HEK293 (cell line): ENCODE measurements around the gene CATSPERD.

Experiments used
- CTCF ChIA-PET: fragments of 350-600 bp; formaldehyde crosslinking; extraction: SDS; loops from one replicate; lab custom pipeline; 2021; ENCODE audit warnings: antibody characterized with exemption; lab: Yijun Ruan, JAX
- POLR2A ChIA-PET: fragments of 300-600 bp; formaldehyde crosslinking; extraction: SDS; loops from one replicate; lab custom pipeline; 2020; ENCODE audit warnings: antibody characterized with exemption, inconsistent platforms; lab: Yijun Ruan, JAX
- H3K27ac ChIP-seq: fragments of 200-500 bp; sonication (Bioruptor generic); 2 replicates; pipeline ENCODE4 v1.5.1; 2014; ENCODE audit warnings: low read depth, low read length, control low read depth, inconsistent platforms; ENCODE audit errors: extremely low read depth
- H3K36me3 ChIP-seq, 2 experiments: fragments of 200-500 bp in 1 of 2; sonication (Bioruptor generic) in 1 of 2; 1 replicate in 1 of 2; 2 replicates in 1 of 2; pipeline ENCODE4 v1.5.1; 2014 to 2017; ENCODE audit warnings: inconsistent platforms in 2 of 2, low read length in 2 of 2; ENCODE audit not compliant: control insufficient read depth in 2 of 2, insufficient read depth in 1 of 2
- H3K4me1 ChIP-seq: fragments of 200-500 bp; sonication (Bioruptor generic); 2 replicates; pipeline ENCODE4 v1.5.1; 2014; ENCODE audit warnings: mild to moderate bottlenecking, low read length, inconsistent platforms; ENCODE audit not compliant: control insufficient read depth, insufficient read depth
- H3K4me3 ChIP-seq: 2 replicates; pipeline ENCODE4 v1.5.1; 2011; ENCODE audit warnings: low read depth, mild to moderate bottlenecking, control low read depth, low read length, moderate library complexity
- H3K9me3 ChIP-seq: fragments of 200-500 bp; sonication (Bioruptor generic); 2 replicates; pipeline ENCODE4 v1.5.1; 2014; ENCODE audit warnings: low read depth, low read length, inconsistent platforms; ENCODE audit not compliant: control insufficient read depth, insufficient read depth
- EGR2 ChIP-seq: fragments of 450-650 bp; formaldehyde crosslinking; IDR thresholded peaks from 2 replicates; pipeline ENCODE4 v1.5.1; 2016; ENCODE audit warnings: low read depth, missing biosample characterization, missing genetic modification characterization
- FEZF1 ChIP-seq: fragments of 450-650 bp; formaldehyde crosslinking; IDR thresholded peaks from 2 replicates; pipeline ENCODE4 v1.5.1; 2016; ENCODE audit warnings: missing biosample characterization, missing genetic modification characterization
- GLIS1 ChIP-seq: fragments of 450-650 bp; formaldehyde crosslinking; IDR thresholded peaks from 2 replicates; pipeline ENCODE4 v1.5.1; 2016; ENCODE audit warnings: missing biosample characterization, missing genetic modification characterization
- KLF7 ChIP-seq: fragments of 450-650 bp; formaldehyde crosslinking; IDR thresholded peaks from 2 replicates; pipeline ENCODE4 v1.5.1; 2016; ENCODE audit warnings: missing biosample characterization, missing genetic modification characterization, borderline replicate concordance
- KLF9 ChIP-seq: fragments of 450-650 bp; formaldehyde crosslinking; IDR thresholded peaks from 2 replicates; pipeline ENCODE4 v1.5.1; 2016; ENCODE audit warnings: missing biosample characterization, missing genetic modification characterization, low read depth
- SCRT2 ChIP-seq: fragments of 450-650 bp; formaldehyde crosslinking; IDR thresholded peaks from 2 replicates; pipeline ENCODE4 v1.5.1; 2016; ENCODE audit warnings: missing biosample characterization, missing genetic modification characterization
- SP2 ChIP-seq: fragments of 450-650 bp; formaldehyde crosslinking; IDR thresholded peaks from 2 replicates; pipeline ENCODE4 v1.5.1; 2016; ENCODE audit warnings: missing biosample characterization, missing genetic modification characterization
- YY2 ChIP-seq: fragments of 450-650 bp; formaldehyde crosslinking; IDR thresholded peaks from 2 replicates; pipeline ENCODE4 v1.5.1; 2016; ENCODE audit warnings: missing biosample characterization, missing genetic modification characterization
- ZFHX2 ChIP-seq: fragments of 450-650 bp; formaldehyde crosslinking; conservative IDR thresholded peaks from 2 replicates; pipeline ENCODE4 v1.5.1; 2016; ENCODE audit warnings: missing biosample characterization, missing genetic modification characterization
- ZFP3 ChIP-seq: fragments of 450-650 bp; formaldehyde crosslinking; IDR thresholded peaks from 2 replicates; pipeline ENCODE4 v1.5.1; 2016; ENCODE audit warnings: low read depth, missing biosample characterization, missing genetic modification characterization
- ZIC2 ChIP-seq: fragments of 450-650 bp; formaldehyde crosslinking; IDR thresholded peaks from 2 replicates; pipeline ENCODE4 v1.5.1; 2016; ENCODE audit warnings: missing biosample characterization, missing genetic modification characterization
- ZNF121 ChIP-seq: fragments of 450-650 bp; formaldehyde crosslinking; IDR thresholded peaks from 2 replicates; pipeline ENCODE4 v1.5.1; 2016; ENCODE audit warnings: missing biosample characterization, missing genetic modification characterization
- ZNF132 ChIP-seq: fragments of 450-650 bp; formaldehyde crosslinking; IDR thresholded peaks from 2 replicates; pipeline ENCODE4 v1.5.1; 2017; ENCODE audit warnings: missing biosample characterization, missing genetic modification characterization, borderline replicate concordance
- ZNF169 ChIP-seq: fragments of 450-650 bp; formaldehyde crosslinking; IDR thresholded peaks from 2 replicates; pipeline ENCODE4 v1.5.1; 2016; ENCODE audit warnings: missing biosample characterization, missing genetic modification characterization
- ZNF214 ChIP-seq: fragments of 450-650 bp; formaldehyde crosslinking; IDR thresholded peaks from 2 replicates; pipeline ENCODE4 v1.5.1; 2017; ENCODE audit warnings: missing biosample characterization, mild to moderate bottlenecking, missing genetic modification characterization, borderline replicate concordance
- ZNF223 ChIP-seq: fragments of 450-650 bp; formaldehyde crosslinking; IDR thresholded peaks from 2 replicates; pipeline ENCODE4 v1.5.1; 2016; ENCODE audit warnings: missing biosample characterization, missing genetic modification characterization
- ZNF239 ChIP-seq: fragments of 450-650 bp; formaldehyde crosslinking; IDR thresholded peaks from 2 replicates; pipeline ENCODE4 v1.5.1; 2016; ENCODE audit warnings: missing biosample characterization, missing genetic modification characterization
- ZNF341 ChIP-seq: fragments of 450-650 bp; formaldehyde crosslinking; IDR thresholded peaks from 2 replicates; pipeline ENCODE4; 2016; ENCODE audit warnings: low read depth, missing biosample characterization, missing genetic modification characterization
- ZNF366 ChIP-seq: fragments of 450-650 bp; formaldehyde crosslinking; conservative IDR thresholded peaks from 2 replicates; pipeline ENCODE4 v1.5.1; 2016; ENCODE audit warnings: missing biosample characterization, missing genetic modification characterization
- ZNF561 ChIP-seq: fragments of 450-650 bp; IDR thresholded peaks from 2 replicates; pipeline ENCODE4 v1.5.1; 2018; ENCODE audit warnings: missing biosample characterization, missing genetic modification characterization, borderline replicate concordance
- ZNF585B ChIP-seq: fragments of 450-650 bp; formaldehyde crosslinking; IDR thresholded peaks from 2 replicates; pipeline ENCODE4 v1.5.1; 2016; ENCODE audit warnings: missing biosample characterization, missing genetic modification characterization
- ZNF664 ChIP-seq: fragments of 450-650 bp; formaldehyde crosslinking; IDR thresholded peaks from 2 replicates; pipeline ENCODE4 v1.5.1; 2016; ENCODE audit warnings: missing biosample characterization, missing genetic modification characterization
- ZNF677 ChIP-seq: fragments of 450-650 bp; IDR thresholded peaks from 2 replicates; pipeline ENCODE4 v1.5.0; 2018; ENCODE audit warnings: missing biosample characterization, mild to moderate bottlenecking, missing genetic modification characterization, moderate library complexity
- ZSCAN30 ChIP-seq: fragments of 450-650 bp; IDR thresholded peaks from 2 replicates; pipeline ENCODE4 v1.5.1; 2018; ENCODE audit warnings: missing biosample characterization, mild to moderate bottlenecking, missing genetic modification characterization, moderate library complexity
- ZXDB ChIP-seq: fragments of 450-650 bp; formaldehyde crosslinking; IDR thresholded peaks from 2 replicates; pipeline ENCODE4 v1.5.1; 2016; ENCODE audit warnings: missing biosample characterization, missing genetic modification characterization
- TF ChIP-seq, protein P1 (sequence below): fragments of 450-650 bp; formaldehyde crosslinking; IDR thresholded peaks from 2 replicates; pipeline ENCODE4 v1.5.1; 2016; ENCODE audit warnings: missing biosample characterization, missing genetic modification characterization
- TF ChIP-seq, protein P2 (sequence below): fragments of 450-650 bp; formaldehyde crosslinking; IDR thresholded peaks from 2 replicates; pipeline ENCODE4 v1.5.1; 2016; ENCODE audit warnings: missing biosample characterization, missing genetic modification characterization
- TF ChIP-seq, protein P3 (sequence below): fragments of 450-650 bp; formaldehyde crosslinking; IDR thresholded peaks from 2 replicates; pipeline ENCODE4 v1.5.1; 2016; ENCODE audit warnings: missing biosample characterization, missing genetic modification characterization

CATSPERD gene

DNA sequence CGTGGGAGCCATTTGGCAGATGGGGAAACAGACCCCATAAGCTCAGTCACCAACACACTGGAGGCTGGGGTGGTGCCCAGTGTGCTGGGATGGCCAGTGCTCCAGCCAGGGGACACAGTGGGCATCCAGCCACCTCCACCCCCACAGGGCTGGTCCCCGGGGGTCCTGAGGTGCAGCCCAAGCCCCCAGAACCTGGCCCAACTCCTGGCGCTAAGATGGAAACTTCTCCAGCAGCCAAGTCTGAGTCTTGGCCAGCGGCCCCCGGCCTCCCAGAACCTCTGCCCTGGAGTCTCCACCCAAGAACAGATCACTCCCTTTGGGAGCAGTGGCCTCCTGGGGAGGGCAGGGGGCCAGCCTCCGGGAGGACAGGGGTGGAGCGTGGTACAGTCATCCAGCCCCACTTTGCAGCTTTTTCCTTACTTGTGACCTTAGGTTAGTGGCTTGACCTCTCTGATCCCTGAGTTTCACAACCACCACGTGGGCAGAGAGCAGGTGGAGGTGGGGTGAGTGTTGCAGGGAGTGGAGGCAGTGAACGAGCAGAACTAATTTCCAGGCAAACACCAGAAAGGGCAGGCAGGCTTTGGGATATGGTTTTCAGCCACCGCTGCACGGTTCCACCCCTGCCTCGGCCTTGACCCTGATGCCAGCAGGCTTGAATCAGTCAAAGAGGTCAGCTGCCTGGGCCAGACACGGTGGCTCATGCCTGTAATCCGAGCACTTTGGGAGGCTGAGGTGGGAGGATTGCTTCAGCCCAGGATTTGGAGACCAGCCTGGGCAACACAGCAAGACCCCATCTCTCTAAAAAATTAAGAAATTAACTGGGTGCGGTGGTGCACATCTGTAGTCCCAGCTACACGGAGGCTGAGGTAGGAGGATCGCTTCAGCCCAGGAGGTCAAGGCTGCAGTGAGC is 80.2 kb downstream of the CATSPERD start:
- H3K4me3 ChIP-seq, result no peak overlapping the region
- ChIA-PET CTCF (interaction anchor here (0.7 to 1.4 kb wide), 3 partner anchors 114 to 248 kb away, joined by 4 read pairs; no protein-coding TSS in a partner anchor), POLR2A (no interaction called here)
- no peaks in the 10 kb centered on the region for H3K9me3 ChIP-seq
- TF ChIP-seq ZNF664, result no peak
- TF ChIP-seq ZNF121 (tag by site-specific recombination), result peak; percentile 96
- TF ChIP-seq EGR2, result peak; percentile 62; the same call in 1 of the 2 replicates
- TF ChIP-seq KLF7 (tag by site-specific recombination), result no peak
- TF ChIP-seq ZFHX2 (tag by site-specific recombination), result peak; percentile 34; the same call in 1 of the 2 replicates
- TF ChIP-seq, protein P1, sequence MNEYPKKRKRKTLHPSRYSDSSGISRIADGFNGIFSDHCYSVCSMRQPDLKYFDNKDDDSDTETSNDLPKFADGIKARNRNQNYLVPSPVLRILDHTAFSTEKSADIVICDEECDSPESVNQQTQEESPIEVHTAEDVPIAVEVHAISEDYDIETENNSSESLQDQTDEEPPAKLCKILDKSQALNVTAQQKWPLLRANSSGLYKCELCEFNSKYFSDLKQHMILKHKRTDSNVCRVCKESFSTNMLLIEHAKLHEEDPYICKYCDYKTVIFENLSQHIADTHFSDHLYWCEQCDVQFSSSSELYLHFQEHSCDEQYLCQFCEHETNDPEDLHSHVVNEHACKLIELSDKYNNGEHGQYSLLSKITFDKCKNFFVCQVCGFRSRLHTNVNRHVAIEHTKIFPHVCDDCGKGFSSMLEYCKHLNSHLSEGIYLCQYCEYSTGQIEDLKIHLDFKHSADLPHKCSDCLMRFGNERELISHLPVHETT (tag by site-specific recombination), result no peak
- no peaks in the 10 kb centered on the region for H3K36me3 ChIP-seq
- no peak overlapping the region for H3K27ac ChIP-seq
- H3K4me1 ChIP-seq, result peaks cover 3% of the 10 kb centered on the region; the same call in 1 of the 2 replicates

DNA sequence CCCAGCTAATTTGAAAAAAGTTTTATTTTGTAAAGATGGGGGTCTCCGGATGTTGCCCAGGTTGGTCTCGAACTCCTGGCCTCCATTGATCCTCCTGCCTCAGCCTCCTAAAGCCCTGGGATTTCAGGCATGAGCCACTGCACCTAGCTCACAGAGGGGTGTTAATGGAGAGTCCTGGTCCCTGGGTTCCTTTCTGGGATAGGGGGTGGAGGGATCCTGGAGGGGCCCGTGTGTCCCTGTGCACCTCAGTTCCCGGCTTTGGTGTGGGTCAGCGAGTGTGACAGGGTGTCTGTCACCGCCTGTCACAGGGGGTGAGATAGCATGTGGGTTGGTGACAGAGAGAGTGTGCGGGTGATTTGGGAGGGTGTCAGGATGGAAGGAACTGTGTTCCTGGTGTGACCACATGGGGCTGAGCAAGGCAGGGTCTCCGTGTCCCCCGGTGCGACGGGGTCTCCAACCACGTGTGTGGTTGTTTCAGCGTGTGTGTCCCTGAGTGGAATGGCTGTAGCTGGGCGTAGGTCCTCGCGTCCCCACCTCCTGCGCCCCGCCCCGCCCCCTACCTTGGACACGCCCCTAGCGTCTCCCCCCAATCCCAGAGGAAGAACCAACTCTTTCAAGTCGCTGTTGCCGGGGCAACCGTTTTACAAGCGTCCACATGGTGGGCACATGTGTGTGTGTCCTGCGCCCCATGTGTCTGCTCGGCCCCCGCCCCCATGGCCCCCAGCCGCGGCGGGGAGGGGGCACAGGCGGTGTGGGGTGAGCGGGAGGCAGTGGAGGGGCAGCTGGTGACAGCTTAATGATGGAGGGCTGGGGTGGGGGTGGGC is 81.6 kb downstream of the CATSPERD start:
- Histone ChIP-seq H3K4me3 (no peak overlapping the region), H3K27ac (no peak overlapping the region), H3K36me3 (no peaks in the 10 kb centered on the region), H3K9me3 (no peaks in the 10 kb centered on the region), H3K4me1 (peaks cover 3% of the 10 kb centered on the region; the same call in 1 of the 2 replicates)
- POLR2A ChIA-PET, result no interaction called here
- CTCF ChIA-PET, result interaction anchor here (0.6 to 1.4 kb wide), 4 partner anchors 13 to 279 kb away, joined by 3 to 4 read pairs (median 4); no protein-coding TSS in a partner anchor
- no peak for TF ChIP-seq ZNF561
- no peak for TF ChIP-seq ZNF677 (tag by site-specific recombination)
- peak; percentile 29; the same call in 1 of the 2 replicates for TF ChIP-seq SP2 (tag by site-specific recombination)
- 0 out of 2 replicates have a peak, but pooled peaks have one; percentile 15 for TF ChIP-seq ZNF366 (tag by site-specific recombination)
- TF ChIP-seq ZFHX2 (tag by site-specific recombination), result no peak
- TF ChIP-seq ZNF239 (tag by site-specific recombination), result no peak
- TF ChIP-seq, protein P2, sequence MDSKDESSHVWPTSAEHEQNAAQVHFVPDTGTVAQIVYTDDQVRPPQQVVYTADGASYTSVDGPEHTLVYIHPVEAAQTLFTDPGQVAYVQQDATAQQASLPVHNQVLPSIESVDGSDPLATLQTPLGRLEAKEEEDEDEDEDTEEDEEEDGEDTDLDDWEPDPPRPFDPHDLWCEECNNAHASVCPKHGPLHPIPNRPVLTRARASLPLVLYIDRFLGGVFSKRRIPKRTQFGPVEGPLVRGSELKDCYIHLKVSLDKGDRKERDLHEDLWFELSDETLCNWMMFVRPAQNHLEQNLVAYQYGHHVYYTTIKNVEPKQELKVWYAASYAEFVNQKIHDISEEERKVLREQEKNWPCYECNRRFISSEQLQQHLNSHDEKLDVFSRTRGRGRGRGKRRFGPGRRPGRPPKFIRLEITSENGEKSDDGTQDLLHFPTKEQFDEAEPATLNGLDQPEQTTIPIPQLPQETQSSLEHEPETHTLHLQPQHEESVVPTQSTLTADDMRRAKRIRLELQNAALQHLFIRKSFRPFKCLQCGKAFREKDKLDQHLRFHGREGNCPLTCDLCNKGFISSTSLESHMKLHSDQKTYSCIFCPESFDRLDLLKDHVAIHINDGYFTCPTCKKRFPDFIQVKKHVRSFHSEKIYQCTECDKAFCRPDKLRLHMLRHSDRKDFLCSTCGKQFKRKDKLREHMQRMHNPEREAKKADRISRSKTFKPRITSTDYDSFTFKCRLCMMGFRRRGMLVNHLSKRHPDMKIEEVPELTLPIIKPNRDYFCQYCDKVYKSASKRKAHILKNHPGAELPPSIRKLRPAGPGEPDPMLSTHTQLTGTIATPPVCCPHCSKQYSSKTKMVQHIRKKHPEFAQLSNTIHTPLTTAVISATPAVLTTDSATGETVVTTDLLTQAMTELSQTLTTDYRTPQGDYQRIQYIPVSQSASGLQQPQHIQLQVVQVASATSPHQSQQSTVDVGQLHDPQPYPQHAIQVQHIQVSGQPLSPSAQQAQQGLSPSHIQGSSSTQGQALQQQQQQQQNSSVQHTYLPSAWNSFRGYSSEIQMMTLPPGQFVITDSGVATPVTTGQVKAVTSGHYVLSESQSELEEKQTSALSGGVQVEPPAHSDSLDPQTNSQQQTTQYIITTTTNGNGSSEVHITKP (tag by site-specific recombination), result peak; percentile 50
- TF ChIP-seq GLIS1, result peak; percentile 54
- TF ChIP-seq ZNF585B, result no peak
- no peak for TF ChIP-seq ZNF214
- no peak for TF ChIP-seq FEZF1 (tag by site-specific recombination)
- TF ChIP-seq ZNF132 (tag by site-specific recombination), result no peak
- no peak for TF ChIP-seq ZNF169 (tag by site-specific recombination)
- TF ChIP-seq, protein P3, sequence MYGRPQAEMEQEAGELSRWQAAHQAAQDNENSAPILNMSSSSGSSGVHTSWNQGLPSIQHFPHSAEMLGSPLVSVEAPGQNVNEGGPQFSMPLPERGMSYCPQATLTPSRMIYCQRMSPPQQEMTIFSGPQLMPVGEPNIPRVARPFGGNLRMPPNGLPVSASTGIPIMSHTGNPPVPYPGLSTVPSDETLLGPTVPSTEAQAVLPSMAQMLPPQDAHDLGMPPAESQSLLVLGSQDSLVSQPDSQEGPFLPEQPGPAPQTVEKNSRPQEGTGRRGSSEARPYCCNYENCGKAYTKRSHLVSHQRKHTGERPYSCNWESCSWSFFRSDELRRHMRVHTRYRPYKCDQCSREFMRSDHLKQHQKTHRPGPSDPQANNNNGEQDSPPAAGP (tag by site-specific recombination), result no peak
- no peak for TF ChIP-seq ZNF223
- TF ChIP-seq ZSCAN30, result no peak
- no peak for TF ChIP-seq SCRT2 (tag by site-specific recombination)
- no peak for TF ChIP-seq ZNF341 (tag by site-specific recombination)
- TF ChIP-seq YY2 (tag by site-specific recombination), result no peak
- no peak for TF ChIP-seq ZXDB (tag by site-specific recombination)
- no peak for TF ChIP-seq ZFP3 (tag by site-specific recombination)
- TF ChIP-seq ZIC2, result peak; percentile 40; the same call in 1 of the 2 replicates
- TF ChIP-seq KLF9 (tag by site-specific recombination), result peak; percentile 51
